ENCODE results near the gene MANBA.

MANBA gene

GRCh38 chr4:102705391-102705935 is 55.3 kb downstream of the MANBA start:
- DNase-seq (ENCODE audit: low spot score) = no peak
- in situ Hi-C loops (cut with MboI; ENCODE audit: low pct_unique_long_range_greater_than_20kb, low sequenced_read_pairs, unreplicated experiment) = no loop called here
- no peak for TF ChIP-seq CTCF (IDR thresholded peaks at IDR 0.05; ENCODE audit: extremely low read depth, insufficient read depth, missing control alignments)

DNA sequence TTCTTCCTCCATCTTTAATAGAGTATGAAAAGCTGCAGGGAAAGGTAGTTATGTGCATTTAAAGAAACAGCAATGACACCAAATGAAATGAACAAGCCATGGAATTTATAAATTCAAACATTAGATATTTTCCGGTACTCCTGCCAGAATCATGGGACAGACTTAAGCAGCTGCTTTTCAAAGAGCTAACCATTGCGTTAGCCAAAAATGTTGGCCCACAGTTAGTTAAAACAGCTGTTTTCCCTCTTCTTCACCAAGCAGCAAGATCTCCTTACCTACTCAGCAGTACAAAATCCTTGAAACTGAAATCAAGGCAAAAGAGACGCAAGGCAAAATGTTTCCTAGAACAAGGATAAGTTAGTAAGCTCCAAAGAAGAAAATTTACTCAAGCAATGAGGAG is 64.0 kb downstream of the MANBA start:
- no peak for DNase-seq (ENCODE audit: low spot score)
- in situ Hi-C loops (cut with MboI; ENCODE audit: low pct_unique_long_range_greater_than_20kb, low sequenced_read_pairs, unreplicated experiment) = no loop called here
- no peak for TF ChIP-seq CTCF (IDR thresholded peaks at IDR 0.05; ENCODE audit: extremely low read depth, insufficient read depth, missing control alignments)

DNA sequence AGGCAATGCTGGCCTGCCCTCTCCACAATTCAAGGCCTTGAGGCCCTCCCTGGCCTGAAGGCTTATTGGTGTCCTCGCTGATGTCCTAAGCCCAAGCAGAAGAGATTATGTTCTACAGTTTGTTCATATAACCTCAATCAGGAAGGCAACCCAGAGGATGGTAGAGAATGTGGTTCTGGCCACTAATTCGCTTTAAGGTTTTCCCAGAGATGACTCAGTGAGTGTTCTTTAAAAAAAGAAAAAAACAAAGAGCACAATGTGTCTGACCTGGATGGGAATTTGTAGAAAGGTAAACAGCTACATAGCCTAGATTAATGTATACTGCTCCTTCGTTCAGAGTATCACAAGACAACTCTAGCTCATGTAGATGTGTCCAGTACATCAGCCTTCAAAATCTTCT is 66.0 kb downstream of the MANBA start:
- in situ Hi-C loops (cut with MboI; ENCODE audit: low pct_unique_long_range_greater_than_20kb, low sequenced_read_pairs, unreplicated experiment) = no loop called here
- no peak for TF ChIP-seq CTCF (IDR thresholded peaks at IDR 0.05; ENCODE audit: extremely low read depth, insufficient read depth, missing control alignments)
- DNase-seq (ENCODE audit: low spot score) = no peak

DNA sequence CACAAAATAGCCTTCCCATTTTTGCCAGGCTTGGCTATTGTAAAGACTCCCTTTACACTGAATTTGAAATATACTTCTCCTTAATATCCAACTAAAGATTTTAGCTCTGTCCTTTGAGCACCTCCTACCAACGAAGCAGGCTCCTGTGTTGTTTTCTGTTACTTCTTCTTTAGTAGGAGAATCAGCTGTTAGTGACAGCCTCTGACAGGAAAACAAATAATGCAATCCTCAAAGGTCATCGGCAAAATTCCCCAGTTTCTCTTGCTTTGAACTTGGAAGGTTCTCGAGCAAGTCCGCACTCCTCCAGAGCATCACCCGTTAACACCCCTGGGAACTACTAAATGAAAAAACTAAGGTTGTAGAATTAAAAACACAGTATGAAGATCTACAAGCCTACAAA is 66.9 kb downstream of the MANBA start:
- in situ Hi-C loops (cut with MboI; ENCODE audit: low pct_unique_long_range_greater_than_20kb, low sequenced_read_pairs, unreplicated experiment) = no loop called here
- DNase-seq (ENCODE audit: low spot score) = no peak
- TF ChIP-seq CTCF (IDR thresholded peaks at IDR 0.05; ENCODE audit: extremely low read depth, insufficient read depth, missing control alignments) = no peak

GRCh38 chr4:102693262-102693850 is 67.4 kb downstream of the MANBA start:
- no peak for TF ChIP-seq CTCF (IDR thresholded peaks at IDR 0.05; ENCODE audit: extremely low read depth, insufficient read depth, missing control alignments)
- in situ Hi-C loops (cut with MboI; ENCODE audit: low pct_unique_long_range_greater_than_20kb, low sequenced_read_pairs, unreplicated experiment) = no loop called here
- no peak for DNase-seq (ENCODE audit: low spot score)

DNA sequence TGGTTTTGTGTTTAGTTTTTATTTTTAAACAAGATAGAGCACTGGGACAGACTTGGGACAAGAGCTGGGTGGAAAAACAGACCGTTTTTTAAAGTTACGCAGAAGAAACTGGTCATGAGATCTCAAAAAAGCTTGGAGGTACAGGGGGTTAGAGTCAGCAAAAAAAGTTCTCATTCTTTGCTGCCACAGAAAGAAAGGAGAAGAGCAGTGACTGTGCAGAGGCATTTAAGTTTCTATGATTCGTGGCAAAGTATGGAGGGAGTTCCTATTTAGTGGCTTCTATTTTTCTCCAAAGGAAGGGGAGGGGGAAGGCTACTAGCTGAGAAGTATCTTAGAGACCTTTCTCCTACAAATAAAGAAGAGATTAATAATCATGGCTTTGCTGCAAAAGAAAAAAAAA is 68.3 kb downstream of the MANBA start:
- TF ChIP-seq CTCF (IDR thresholded peaks at IDR 0.05; ENCODE audit: extremely low read depth, insufficient read depth, missing control alignments) = no peak
- DNase-seq (ENCODE audit: low spot score) = no peak
- in situ Hi-C loops (cut with MboI; ENCODE audit: low pct_unique_long_range_greater_than_20kb, low sequenced_read_pairs, unreplicated experiment) = no loop called here
